Smooth muscle cell (in vitro differentiated cells): ENCODE results near the gene SLC10A7. TPM values are rescaled to one million over a fixed set of nuclear protein-coding genes. Genes with fewer than 3 reads are reported as not detected.

Source experiments
- DNase-seq: peaks from one replicate; lab custom pipeline; 2025; ENCODE audit not compliant: unreplicated experiment; lab: John Stamatoyannopoulos, UW
- H2AFZ ChIP-seq: fragments of 200-600 bp; sonication (generic); 2 replicates; pipeline ENCODE4 v1.6.0; 2016; ENCODE audit warnings: antibody characterized with exemption, low read depth, mild to moderate bottlenecking
- H3F3A ChIP-seq: fragments of 200-600 bp; sonication (generic); 2 replicates; pipeline ENCODE4 v1.6.0; 2017; ENCODE audit warnings: antibody characterized with exemption, low read depth
- H3K27ac ChIP-seq: fragments of 200-600 bp; sonication (generic); 2 replicates; pipeline ENCODE4 v1.5.1; 2016; ENCODE audit warnings: low read depth, mild to moderate bottlenecking
- H3K27me3 ChIP-seq: fragments of 200-600 bp; sonication (generic); 2 replicates; pipeline ENCODE4 v1.6.1; 2016; ENCODE audit warnings: low read depth, mild to moderate bottlenecking
- H3K36me3 ChIP-seq: fragments of 200-600 bp; sonication (generic); 2 replicates; pipeline ENCODE4 v1.5.1; 2016; ENCODE audit warnings: low read depth
- H3K4me1 ChIP-seq: fragments of 200-600 bp; sonication (generic); 2 replicates; pipeline ENCODE4 v1.5.1; 2016; ENCODE audit warnings: low read depth
- H3K4me2 ChIP-seq: fragments of 200-600 bp; sonication (generic); 2 replicates; pipeline ENCODE4 v1.6.0; 2016; ENCODE audit warnings: mild to moderate bottlenecking
- H3K4me3 ChIP-seq: fragments of 200-600 bp; sonication (generic); 2 replicates; pipeline ENCODE4 v1.5.1; 2016; ENCODE audit warnings: mild to moderate bottlenecking
- H3K79me2 ChIP-seq: fragments of 200-600 bp; sonication (generic); 2 replicates; pipeline ENCODE4 v1.6.0; 2016; ENCODE audit warnings: low read depth, mild to moderate bottlenecking
- H3K9ac ChIP-seq: fragments of 200-600 bp; sonication (generic); 2 replicates; pipeline ENCODE4 v1.6.0; 2016; ENCODE audit warnings: low read depth
- H3K9me3 ChIP-seq: fragments of 200-600 bp; sonication (generic); replicated peaks from 2 replicates; pipeline ENCODE4 v1.5.1; 2016; ENCODE audit warnings: low read depth
- H4K20me1 ChIP-seq: fragments of 200-600 bp; sonication (generic); 2 replicates; pipeline ENCODE4 v1.6.0; 2016; ENCODE audit warnings: low read depth
- WGBS: methylation state at CpG from one replicate; pipeline ENCODE4 v1.1.7; 2016; ENCODE audit warnings: low lambda C conversion rate; 5-methylcytosine and 5-hydroxymethylcytosine counted together
- polyA plus RNA-seq: library from polyadenylated mRNA; unstranded; fragments of >200 nt; fragmentation: Nextera tagmentation; extraction: Ambion mirVana; gene quantifications from 2 replicates; pipeline ENCODE4 v1.2.1, GENCODE V29; 2016
- total RNA-seq: library from RNA; depleted of rRNA; stranded (reverse); fragments of >200 nt; gene quantifications from 2 replicates; pipeline ENCODE4 v1.2.3, GENCODE V29; 2014
- TF ChIP-seq, protein P1 (sequence below): fragments of 200-600 bp; sonication (generic); IDR thresholded peaks from 2 replicates; pipeline ENCODE4 v1.5.1; 2017; ENCODE audit warnings: borderline replicate concordance, mild to moderate bottlenecking, antibody characterized with exemption; ENCODE audit not compliant: insufficient read depth, poor library complexity, severe bottlenecking

Gene SLC10A7
- total and polyA plus RNA-seq, 2 experiments from 2014 or later = 10.3 to 24.8 TPM

DNA sequence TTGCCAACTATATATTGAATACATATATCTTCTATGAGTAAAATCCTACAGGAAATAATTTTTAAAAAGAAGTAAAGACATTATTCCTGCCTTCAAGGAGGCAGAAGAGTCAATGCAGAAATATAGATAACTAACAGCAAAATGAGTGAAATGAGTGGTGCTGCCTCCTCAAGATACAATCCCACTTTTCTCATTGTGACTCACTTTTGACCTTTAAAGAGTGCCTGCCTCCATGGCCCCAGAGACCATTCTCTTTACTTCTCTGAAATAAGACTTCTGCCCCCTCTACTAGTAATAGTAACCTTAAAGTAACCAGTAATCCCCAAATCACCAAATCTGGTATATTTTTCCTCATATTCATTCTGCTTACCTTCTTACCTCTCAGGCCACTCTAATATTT, 15.5 kb downstream of the SLC10A7 start:
- Histone ChIP-seq H3K4me3 (no peak overlapping the region), H3K4me1 (no peaks in the 10 kb centered on the region), H3K27me3 (no peaks in the 10 kb centered on the region), H3K36me3 (peaks cover 5% of the 10 kb centered on the region), H3F3A (no peaks in the 10 kb centered on the region), H3K9ac (no peak overlapping the region), H3K79me2 (no peaks in the 10 kb centered on the region), H3K27ac (no peak overlapping the region), H4K20me1 (peaks cover 4% of the 10 kb centered on the region), H3K4me2 (no peak overlapping the region), H3K9me3 (no peaks in the 10 kb centered on the region), H2AFZ (no peak overlapping the region)
- DNase-seq = no peak
- TF ChIP-seq, protein P1, sequence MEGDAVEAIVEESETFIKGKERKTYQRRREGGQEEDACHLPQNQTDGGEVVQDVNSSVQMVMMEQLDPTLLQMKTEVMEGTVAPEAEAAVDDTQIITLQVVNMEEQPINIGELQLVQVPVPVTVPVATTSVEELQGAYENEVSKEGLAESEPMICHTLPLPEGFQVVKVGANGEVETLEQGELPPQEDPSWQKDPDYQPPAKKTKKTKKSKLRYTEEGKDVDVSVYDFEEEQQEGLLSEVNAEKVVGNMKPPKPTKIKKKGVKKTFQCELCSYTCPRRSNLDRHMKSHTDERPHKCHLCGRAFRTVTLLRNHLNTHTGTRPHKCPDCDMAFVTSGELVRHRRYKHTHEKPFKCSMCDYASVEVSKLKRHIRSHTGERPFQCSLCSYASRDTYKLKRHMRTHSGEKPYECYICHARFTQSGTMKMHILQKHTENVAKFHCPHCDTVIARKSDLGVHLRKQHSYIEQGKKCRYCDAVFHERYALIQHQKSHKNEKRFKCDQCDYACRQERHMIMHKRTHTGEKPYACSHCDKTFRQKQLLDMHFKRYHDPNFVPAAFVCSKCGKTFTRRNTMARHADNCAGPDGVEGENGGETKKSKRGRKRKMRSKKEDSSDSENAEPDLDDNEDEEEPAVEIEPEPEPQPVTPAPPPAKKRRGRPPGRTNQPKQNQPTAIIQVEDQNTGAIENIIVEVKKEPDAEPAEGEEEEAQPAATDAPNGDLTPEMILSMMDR = no peak

- H3K36me3 ChIP-seq = peaks cover 5% of the 10 kb centered on the region
- 95% methylated on average over 1 of the region's 1 CpG for WGBS
- H3F3A ChIP-seq = no peaks in the 10 kb centered on the region
- peaks cover 33% of the 10 kb centered on the region for H4K20me1 ChIP-seq
- H2AFZ ChIP-seq = no peak overlapping the region
- H3K4me3 ChIP-seq = no peak overlapping the region
- H3K79me2 ChIP-seq = no peaks in the 10 kb centered on the region
- no peaks in the 10 kb centered on the region for H3K9me3 ChIP-seq
- DNase-seq = no peak
- no peak overlapping the region for H3K4me2 ChIP-seq
- no peak overlapping the region for H3K27ac ChIP-seq
- TF ChIP-seq, protein P1 = no peak
- H3K9ac ChIP-seq = no peak overlapping the region
- H3K4me1 ChIP-seq = no peaks in the 10 kb centered on the region
- no peaks in the 10 kb centered on the region for H3K27me3 ChIP-seq
These were observed 21.5 kb downstream of the SLC10A7 start for GRCh38 chr4:146500216-146500615.

DNA sequence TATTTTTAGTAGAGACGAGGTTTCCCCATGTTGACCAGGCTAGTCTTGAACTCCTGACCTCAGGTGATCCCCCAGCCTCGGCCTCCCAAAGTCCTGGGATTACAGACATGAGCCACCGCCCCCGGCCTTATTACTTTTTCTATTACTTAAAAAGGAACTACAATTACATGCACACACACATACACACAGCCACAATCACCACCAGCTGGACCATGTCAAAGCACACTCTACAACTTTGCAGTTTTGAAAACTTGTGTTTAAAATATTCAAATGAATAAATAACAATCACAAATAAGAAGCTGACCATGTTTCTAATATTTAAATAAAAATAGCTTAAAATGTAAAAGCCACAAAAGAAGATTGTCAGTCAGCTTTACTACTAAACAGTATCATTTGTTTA, 23.4 kb downstream of the SLC10A7 start:
- Histone ChIP-seq H3K9ac (no peak overlapping the region), H3K27me3 (no peaks in the 10 kb centered on the region), H2AFZ (no peak overlapping the region), H3K27ac (no peak overlapping the region), H3K4me1 (no peaks in the 10 kb centered on the region), H3F3A (no peaks in the 10 kb centered on the region), H3K36me3 (peaks cover 5% of the 10 kb centered on the region), H4K20me1 (peaks cover 53% of the 10 kb centered on the region), H3K4me3 (no peak overlapping the region), H3K79me2 (no peaks in the 10 kb centered on the region), H3K4me2 (no peak overlapping the region), H3K9me3 (no peaks in the 10 kb centered on the region)
- DNase-seq = no peak
- 86% methylated on average over 4 of the region's 4 CpGs for WGBS
- TF ChIP-seq, protein P1 = no peak

GRCh38 chr4:146495269-146495668, 26.5 kb downstream of the SLC10A7 start:
- no peak for DNase-seq
- H3K9me3 ChIP-seq = no peaks in the 10 kb centered on the region
- no peak overlapping the region for H2AFZ ChIP-seq
- TF ChIP-seq, protein P1 = no peak
- H3K79me2 ChIP-seq = no peaks in the 10 kb centered on the region
- no peak overlapping the region for H3K9ac ChIP-seq
- no peaks in the 10 kb centered on the region for H3K27me3 ChIP-seq
- H3K4me3 ChIP-seq = no peak overlapping the region
- no peaks in the 10 kb centered on the region for H3K4me1 ChIP-seq
- H3K4me2 ChIP-seq = no peak overlapping the region
- no peaks in the 10 kb centered on the region for H3F3A ChIP-seq
- no peak overlapping the region for H3K27ac ChIP-seq
- 14% methylated on average over 1 of the region's 1 CpG for WGBS
- H3K36me3 ChIP-seq = no peaks in the 10 kb centered on the region
- H4K20me1 ChIP-seq = peaks cover 73% of the 10 kb centered on the region
